GM18519 (cell line): ENCODE results near the gene GPX3.

Experiments
- ATAC-seq: cut with Tn5 transposase; IDR thresholded peaks from one replicate; pipeline ENCODE4 v1.9.1; 2021; ENCODE audit warnings: mild to moderate bottlenecking, moderate library complexity; ENCODE audit not compliant: unreplicated experiment, low FRiP score

GPX3 gene

GRCh38 chr5:151008906-151009305 lies 11.5 kb upstream of the GPX3 start:
- ATAC-seq: no peak

DNA sequence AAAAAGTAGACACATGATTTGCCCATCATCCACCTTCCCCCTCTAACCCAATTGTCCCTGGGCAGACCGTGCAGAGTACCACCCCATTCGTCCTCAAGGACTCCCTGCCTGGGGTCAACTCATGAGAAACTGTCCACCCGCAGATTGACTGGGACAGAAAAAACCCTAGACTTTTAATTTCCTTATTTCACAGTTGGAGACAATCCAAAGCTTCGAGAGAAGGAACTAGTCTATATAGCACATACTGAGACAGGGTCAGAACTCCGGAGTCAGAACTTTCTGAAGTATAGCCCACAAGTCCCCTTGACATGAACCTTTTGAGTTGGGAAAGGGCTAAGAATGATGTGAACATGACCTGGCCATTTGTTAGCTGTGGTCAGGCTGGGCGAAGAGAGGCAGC lies 7.5 kb upstream of the GPX3 start:
- ATAC-seq: no peak

DNA sequence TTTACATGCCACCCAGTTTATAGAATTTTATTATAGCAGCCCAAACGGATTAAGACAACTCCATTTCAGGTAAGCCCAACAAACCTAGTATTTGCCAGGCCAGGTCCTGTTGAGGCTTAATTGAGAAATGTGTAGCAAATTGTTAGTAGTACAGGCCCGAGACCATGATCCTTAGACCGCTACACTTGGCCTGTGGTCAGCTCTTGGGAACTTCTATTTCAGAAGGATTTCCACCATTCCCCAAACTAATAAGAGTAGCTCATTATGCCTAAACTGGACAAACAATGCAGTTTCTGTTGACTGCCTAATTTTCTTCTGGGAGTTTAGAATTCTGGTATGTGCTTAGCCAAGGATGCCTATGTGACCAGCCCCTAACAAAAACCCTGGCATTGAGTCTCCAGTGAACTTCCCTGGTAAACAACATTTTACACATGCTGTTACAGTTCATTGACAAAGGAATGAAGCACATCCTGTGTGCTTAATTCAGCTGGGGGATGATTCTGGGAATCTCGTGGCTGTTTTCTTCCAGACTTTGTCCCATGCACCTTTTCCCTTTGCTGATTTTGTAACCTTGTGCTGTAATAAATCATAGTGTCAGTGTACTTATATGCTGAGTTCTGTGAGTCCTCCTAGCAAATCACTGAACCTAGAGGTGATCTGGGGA lies 5.6 kb upstream of the GPX3 start:
- ATAC-seq: no peak

DNA sequence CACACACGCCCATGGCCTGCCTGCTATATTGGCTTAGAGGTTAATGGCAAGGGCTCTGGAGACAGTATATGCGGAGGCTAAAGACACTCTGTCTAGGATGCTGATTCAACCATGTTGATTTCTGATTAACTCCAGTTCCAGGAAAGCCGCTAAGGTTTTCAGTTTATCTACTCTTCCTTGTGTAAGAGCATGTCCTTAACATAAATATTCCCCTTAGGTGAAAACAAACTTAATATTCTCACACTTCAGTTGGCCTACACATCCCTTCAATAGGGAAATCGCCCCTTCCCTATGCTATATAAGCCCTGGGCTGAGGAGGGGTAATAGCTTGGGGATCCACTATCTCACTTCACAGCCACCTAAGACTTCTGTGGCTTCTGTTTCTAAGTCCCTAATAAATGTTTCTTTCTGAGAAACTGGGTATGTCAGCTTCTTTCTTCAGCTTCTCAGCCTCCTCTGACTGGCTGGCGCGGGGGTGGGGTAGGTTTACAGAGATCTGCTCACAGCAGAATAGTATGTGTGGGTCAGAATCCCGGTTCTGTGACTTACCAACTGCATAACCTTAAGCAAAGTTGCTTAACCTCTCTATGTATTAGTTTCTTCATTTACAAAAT lies 4.3 kb upstream of the GPX3 start:
- ATAC-seq: no peak

- no peak for ATAC-seq
These were observed 3.7 kb upstream of the GPX3 start for GRCh38 chr5:151016700-151017099.

DNA sequence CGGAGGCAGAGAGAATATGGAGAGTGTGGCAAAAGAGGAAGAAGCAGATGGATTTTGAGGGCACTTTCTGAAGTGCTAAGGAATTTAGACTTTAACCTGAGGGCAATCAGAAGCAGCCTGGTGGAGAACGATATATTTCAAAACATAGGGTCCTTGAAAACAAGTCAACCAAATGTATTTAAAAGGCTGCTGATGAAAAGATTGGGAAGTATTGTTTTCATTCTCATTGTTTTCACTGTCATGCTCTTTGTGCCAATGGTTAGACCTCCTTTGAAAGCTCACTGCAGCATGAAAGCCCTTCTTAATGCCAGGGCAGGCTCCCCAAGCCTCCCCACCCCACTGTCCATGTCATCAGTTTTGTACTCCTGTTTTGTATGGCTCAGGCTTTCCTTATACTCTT lies 2.5 kb upstream of the GPX3 start:
- ATAC-seq: no peak

DNA sequence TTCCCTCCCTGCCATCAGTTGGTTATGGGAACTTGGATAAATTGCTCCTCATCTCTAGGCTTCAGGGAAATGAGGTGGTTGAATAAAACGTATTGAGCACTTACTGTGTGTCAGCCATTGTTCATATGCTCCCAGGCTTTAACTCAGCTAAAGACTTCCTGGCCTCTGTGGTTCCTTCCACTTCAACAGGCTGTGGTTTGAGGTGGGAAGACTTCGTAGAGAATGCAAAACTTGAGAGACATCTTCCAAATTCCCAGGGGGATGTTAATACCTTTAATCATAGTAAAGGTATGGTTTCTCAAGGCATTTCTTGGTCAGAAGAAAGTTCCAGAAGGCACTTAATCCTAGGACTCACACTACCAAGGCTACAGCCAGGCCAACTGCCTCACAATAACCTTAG lies 1.5 kb upstream of the GPX3 start:
- no peak for ATAC-seq

DNA sequence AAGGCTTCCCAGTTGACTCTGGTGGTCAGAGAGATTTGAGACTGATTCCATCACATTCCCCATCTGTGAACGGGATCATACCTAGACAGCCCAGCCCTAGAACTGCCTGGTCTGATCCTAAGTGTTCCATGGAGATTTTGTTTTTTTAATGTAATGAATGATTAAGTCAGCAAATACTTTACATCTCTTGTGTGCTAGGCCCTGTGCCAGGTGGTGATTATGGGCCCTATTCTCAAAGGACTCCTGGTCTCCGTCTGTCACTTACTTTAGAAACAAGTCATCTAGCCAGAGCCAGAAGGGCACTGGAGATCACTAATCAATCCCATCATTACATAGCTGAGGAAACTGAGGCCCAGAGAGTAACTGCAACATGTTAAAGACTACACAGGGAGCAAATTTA lies 1.1 kb upstream of the GPX3 start:
- ATAC-seq: no peak

DNA sequence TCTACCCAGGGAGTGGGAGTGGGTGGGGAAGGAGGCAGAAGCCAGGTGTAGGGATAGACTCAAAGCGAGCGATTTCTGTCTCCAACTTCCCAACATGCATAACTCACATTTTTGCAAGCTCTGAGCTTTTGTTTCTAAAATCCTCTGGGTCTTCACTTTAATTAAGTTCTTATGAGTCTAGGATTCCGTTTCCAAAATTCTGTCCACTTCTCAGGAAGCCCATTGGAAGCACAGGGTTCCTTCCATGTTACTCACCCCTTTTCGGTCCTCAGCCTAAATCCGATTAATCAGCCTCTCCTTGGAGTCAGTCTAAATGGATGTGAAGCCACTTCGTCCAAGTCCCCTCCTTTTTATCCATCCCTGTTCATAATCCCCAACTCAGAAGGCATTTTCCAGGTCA lies 1.4 kb downstream of the GPX3 start:
- ATAC-seq: no peak

DNA sequence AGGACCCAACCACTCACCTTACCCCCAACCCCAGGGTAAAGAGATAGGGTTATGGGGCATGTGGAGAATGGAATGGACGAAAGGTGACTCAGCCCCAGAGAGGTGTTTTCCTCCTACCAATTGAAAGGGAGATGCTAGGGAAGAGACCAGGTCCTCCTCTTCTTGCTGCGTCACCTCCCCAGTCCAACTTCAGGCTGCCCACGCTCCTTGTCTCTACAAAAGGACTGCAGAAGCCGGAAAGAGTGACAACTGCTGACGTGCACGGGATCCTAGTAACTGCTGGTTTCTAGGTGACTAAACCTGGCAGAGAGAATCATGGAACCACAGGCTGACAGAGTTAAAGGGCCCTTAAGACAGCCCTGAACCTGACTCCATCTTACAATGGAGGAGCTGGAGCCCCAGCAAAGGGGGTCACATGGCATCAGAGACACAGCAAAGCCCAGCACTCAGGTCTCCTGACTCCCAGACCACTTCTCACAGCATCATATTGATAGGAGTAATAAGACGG lies 2.2 kb downstream of the GPX3 start:
- no peak for ATAC-seq

- ATAC-seq: no peak
These were observed 2.7 kb downstream of the GPX3 start for GRCh38 chr5:151023047-151023615.

DNA sequence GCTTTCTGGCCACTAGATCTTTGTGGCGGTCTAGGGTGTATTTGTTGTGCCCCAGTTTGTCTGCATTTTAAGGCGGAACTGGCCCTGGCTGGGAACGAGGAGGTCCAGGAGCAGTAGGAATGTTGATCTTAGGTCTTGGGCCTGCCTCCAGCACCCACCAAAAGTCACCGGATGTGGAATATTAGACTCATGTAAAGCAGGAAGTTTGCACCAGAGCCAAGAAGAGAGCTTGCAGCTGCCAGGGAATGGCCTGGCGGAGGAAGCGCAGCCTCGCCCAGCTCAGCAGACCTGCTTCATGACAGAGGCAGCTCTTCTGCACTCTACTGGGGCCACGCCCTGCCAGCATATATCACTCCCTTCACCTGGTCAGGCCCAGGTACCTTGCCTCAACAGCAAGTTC lies 3.3 kb downstream of the GPX3 start:
- no peak for ATAC-seq

GRCh38 chr5:151024440-151025249 lies 4.3 kb downstream of the GPX3 start:
- ATAC-seq: no peak

GRCh38 chr5:151025250-151025606 lies 4.8 kb downstream of the GPX3 start:
- ATAC-seq: no peak

- no peak for ATAC-seq
These were observed 5.7 kb downstream of the GPX3 start for GRCh38 chr5:151026088-151026487.

DNA sequence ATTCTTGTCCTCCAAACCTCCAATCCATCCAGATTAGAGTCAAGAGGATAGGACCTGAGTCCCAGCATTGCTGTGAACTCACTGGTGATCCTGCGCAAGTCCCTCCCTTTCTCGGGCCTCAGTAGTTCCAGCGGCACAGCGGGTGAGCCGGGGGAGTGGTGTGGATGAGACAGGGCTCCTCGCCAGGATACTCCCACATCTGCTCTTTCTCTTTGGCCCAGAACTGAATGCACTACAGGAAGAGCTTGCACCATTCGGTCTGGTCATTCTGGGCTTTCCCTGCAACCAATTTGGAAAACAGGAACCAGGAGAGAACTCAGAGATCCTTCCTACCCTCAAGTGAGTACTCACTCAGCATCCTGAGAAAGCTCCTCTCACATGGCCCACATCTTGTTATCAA lies 6.3 kb downstream of the GPX3 start:
- ATAC-seq: no peak

DNA sequence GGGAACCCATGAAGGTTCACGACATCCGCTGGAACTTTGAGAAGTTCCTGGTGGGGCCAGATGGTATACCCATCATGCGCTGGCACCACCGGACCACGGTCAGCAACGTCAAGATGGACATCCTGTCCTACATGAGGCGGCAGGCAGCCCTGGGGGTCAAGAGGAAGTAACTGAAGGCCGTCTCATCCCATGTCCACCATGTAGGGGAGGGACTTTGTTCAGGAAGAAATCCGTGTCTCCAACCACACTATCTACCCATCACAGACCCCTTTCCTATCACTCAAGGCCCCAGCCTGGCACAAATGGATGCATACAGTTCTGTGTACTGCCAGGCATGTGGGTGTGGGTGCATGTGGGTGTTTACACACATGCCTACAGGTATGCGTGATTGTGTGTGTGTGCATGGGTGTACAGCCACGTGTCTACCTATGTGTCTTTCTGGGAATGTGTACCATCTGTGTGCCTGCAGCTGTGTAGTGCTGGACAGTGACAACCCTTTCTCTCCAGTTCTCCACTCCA lies 7.6 kb downstream of the GPX3 start:
- no peak for ATAC-seq

DNA sequence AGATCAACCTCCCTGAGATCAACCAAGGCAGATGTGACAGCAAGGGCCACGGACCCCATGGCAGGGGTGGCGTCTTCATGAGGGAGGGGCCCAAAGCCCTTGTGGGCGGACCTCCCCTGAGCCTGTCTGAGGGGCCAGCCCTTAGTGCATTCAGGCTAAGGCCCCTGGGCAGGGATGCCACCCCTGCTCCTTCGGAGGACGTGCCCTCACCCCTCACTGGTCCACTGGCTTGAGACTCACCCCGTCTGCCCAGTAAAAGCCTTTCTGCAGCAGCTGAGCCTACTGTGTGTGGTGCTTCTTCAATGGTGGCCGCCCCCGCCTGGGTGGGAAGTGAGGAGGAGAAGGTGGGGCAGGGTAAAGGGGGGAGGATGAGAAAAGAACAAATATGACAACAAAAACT lies 8.3 kb downstream of the GPX3 start:
- ATAC-seq: no peak

GRCh38 chr5:151029179-151030055 lies 9.0 kb downstream of the GPX3 start:
- ATAC-seq: no peak

- no peak for ATAC-seq
These were observed 9.6 kb downstream of the GPX3 start for GRCh38 chr5:151030056-151030336.
